ENCODE results near the gene ARID5B. TPM values are rescaled to one million over a fixed set of nuclear protein-coding genes. Genes with fewer than 3 reads are reported as not detected.

ARID5B gene
- total RNA-seq, 2 experiments from 2014 or later: 86.3 to 87.1 TPM

DNA sequence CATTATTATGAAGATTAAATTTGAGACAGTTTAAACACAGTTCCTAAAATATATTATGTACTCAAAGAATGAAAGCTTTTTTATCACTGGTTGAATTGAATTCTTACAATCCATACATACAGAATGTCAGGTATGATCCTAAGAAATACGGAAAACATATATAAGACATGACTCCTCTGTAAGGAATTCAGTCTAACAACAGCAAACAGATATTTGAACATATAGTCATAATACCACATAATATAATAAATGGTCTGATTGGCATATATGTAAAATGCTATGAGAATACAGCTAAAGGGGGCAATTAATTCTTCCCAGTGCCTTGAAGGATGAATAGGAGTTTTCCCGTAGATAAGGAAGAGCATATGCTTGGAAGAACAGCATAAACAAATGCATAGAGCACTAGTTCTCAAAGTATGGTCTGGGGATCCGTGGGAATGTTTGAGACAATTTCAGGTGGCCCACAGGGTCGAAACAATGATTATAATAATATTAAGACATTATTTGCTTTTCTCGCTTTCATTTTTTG lies 10.6 kb upstream of the ARID5B start:
- intact Hi-C loops (cut with micrococcal nuclease): no loop called here
- H3K4me1 Mint-ChIP-seq (ENCODE audit: low read depth): peaks cover 19% of the 10 kb centered on the region
- peaks cover 3% of the 10 kb centered on the region for H3K27me3 Mint-ChIP-seq (ENCODE audit: low read depth)
- no peak overlapping the region for H3K27ac Mint-ChIP-seq
- H3K9me3 Mint-ChIP-seq: no peaks in the 10 kb centered on the region
- no peak overlapping the region for H3K4me3 Mint-ChIP-seq
- CTCF ChIA-PET: no interaction called here
- DNase-seq: no peak
- no peaks in the 10 kb centered on the region for H3K36me3 Mint-ChIP-seq (ENCODE audit: low read depth)

DNA sequence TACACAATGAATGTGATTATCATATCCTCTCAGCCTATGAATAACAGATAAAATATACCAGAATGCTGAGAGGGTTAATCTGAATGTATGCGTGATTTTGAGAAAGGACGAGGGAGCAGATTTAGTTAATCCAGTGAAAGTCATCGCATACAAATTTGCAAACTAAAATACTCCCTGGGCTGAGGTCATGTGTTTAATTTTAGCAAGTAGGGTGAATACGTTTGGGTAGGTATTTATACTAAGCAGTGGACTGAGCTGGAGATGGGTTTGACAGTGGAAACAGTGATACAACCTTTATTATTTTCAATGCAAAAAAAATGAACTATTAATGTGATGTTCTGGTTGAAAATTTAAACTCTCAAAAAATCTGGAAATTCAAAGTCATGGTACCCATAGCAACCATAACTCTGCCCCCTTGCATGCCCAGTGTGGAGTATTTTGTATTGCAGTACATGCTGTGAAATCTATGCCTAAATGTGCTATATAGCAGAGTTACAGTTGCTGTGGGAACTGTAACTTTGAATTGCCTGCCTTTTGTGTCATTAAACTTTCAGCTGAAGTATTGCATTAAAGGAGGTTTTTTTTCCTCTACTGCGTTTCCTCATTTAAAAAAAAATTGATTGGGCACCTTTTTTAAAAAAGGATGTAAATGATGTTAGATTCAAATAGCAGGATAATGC lies 9.5 kb upstream of the ARID5B start:
- H3K36me3 Mint-ChIP-seq (ENCODE audit: low read depth): no peaks in the 10 kb centered on the region
- no peaks in the 10 kb centered on the region for H3K9me3 Mint-ChIP-seq
- CTCF ChIA-PET: interaction anchor here (0.8 kb wide), 1 partner anchor 53 kb away, joined by 3 read pairs; no protein-coding TSS in a partner anchor
- H3K4me3 Mint-ChIP-seq: no peak overlapping the region
- H3K27ac Mint-ChIP-seq: no peak overlapping the region
- intact Hi-C loops (cut with micrococcal nuclease): loop anchor here (1.0 kb wide), 1 partner anchor 9 kb away; no protein-coding TSS in a partner anchor
- no peak for DNase-seq
- peaks cover 3% of the 10 kb centered on the region for H3K27me3 Mint-ChIP-seq (ENCODE audit: low read depth)
- peaks cover 24% of the 10 kb centered on the region for H3K4me1 Mint-ChIP-seq (ENCODE audit: low read depth)

DNA sequence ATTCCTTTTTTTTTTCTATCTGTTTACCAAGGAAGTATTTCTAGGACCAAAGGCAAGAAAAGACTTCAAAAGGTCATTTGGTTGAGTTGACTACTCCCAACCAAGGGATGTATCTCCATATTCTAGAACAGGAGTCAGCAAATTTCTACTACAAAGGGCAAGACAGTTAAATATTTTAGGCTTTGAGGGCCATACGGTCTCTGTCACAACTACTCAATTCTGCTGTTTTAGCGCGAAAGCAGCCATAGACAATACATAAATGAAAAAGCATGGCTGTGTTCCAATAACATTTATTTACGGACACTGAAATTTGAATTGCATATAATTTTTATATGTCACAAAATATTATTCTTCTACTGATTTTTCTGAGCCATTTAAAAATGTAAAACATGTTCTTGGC lies 8.5 kb upstream of the ARID5B start:
- no peak overlapping the region for H3K4me3 Mint-ChIP-seq
- CTCF ChIA-PET: no interaction called here
- no peaks in the 10 kb centered on the region for H3K36me3 Mint-ChIP-seq (ENCODE audit: low read depth)
- H3K4me1 Mint-ChIP-seq (ENCODE audit: low read depth): peaks cover 33% of the 10 kb centered on the region
- no peak overlapping the region for H3K27ac Mint-ChIP-seq
- intact Hi-C loops (cut with micrococcal nuclease): loop anchor here (1.0 kb wide), 1 partner anchor 10 kb away; no protein-coding TSS in a partner anchor
- peaks cover 3% of the 10 kb centered on the region for H3K27me3 Mint-ChIP-seq (ENCODE audit: low read depth)
- H3K9me3 Mint-ChIP-seq: no peaks in the 10 kb centered on the region
- no peak for DNase-seq

DNA sequence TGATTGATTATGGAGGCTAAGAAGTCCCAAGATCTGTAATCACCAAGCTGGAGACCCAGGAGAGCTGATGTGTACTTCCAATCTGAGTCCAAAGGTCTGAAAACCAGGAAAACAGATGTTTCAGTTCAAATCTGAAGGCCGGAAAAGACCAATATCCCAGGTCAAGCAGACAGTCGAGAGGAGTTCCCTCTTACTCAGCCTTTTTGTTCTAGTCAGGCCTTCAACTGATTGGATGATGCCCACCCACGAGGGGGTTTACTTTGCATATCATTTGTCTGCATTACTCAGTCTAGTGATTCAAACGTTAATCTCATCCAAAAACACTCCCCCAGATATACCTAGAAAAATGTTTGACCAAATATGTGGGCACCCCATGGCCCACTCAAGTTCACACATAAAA lies 7.4 kb upstream of the ARID5B start:
- Mint-ChIP-seq H3K4me3 (no peak overlapping the region), H3K27ac (peak overlapping the region; percentile 26), H3K36me3 (ENCODE audit: low read depth) (no peaks in the 10 kb centered on the region), H3K9me3 (no peaks in the 10 kb centered on the region), H3K4me1 (ENCODE audit: low read depth) (peaks cover 35% of the 10 kb centered on the region), H3K27me3 (ENCODE audit: low read depth) (peaks cover 3% of the 10 kb centered on the region)
- CTCF ChIA-PET: no interaction called here
- no peak for DNase-seq
- intact Hi-C loops (cut with micrococcal nuclease): no loop called here

DNA sequence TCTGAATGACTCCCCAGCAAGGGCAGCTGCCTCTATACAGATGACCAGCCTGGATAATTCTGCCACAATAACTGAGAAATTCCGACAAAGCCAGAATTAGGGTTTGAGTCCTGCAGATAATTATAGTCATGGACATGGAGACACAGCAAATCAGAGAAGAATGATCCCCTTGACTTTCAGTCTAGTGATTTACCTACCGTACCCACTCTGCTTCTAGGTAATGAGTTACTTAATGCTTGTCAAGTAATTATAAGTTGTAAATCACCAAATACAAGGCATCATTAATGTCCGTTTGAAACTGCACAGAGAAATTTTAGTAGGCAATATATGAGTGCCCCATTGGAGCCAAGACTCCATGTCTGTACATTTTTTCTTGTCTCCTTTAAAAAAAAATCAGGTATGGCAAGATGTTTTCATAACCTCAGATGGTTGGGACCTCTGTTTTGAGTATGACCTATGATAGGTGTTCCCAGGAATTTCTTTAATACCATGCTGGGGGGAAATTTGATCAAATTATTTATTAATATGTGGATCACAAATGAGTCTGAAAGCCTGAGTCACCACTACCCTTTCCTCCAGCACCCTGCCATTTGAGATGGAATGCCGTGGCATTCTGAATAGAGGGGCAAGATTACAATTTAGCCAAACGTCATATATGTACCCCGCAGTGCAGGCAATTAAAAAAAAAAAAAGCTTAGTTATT lies 5.5 kb upstream of the ARID5B start:
- Mint-ChIP-seq H3K27ac (no peak overlapping the region), H3K9me3 (no peaks in the 10 kb centered on the region), H3K4me1 (ENCODE audit: low read depth) (peaks cover 40% of the 10 kb centered on the region), H3K27me3 (ENCODE audit: low read depth) (no peaks in the 10 kb centered on the region), H3K36me3 (ENCODE audit: low read depth) (no peaks in the 10 kb centered on the region), H3K4me3 (no peak overlapping the region)
- intact Hi-C loops (cut with micrococcal nuclease): no loop called here
- CTCF ChIA-PET: interaction anchor here (0.6 to 4.0 kb wide), 26 partner anchors 9 to 368 kb away, joined by 3 to 11 read pairs (median 4); no protein-coding TSS in a partner anchor
- no peak for DNase-seq

DNA sequence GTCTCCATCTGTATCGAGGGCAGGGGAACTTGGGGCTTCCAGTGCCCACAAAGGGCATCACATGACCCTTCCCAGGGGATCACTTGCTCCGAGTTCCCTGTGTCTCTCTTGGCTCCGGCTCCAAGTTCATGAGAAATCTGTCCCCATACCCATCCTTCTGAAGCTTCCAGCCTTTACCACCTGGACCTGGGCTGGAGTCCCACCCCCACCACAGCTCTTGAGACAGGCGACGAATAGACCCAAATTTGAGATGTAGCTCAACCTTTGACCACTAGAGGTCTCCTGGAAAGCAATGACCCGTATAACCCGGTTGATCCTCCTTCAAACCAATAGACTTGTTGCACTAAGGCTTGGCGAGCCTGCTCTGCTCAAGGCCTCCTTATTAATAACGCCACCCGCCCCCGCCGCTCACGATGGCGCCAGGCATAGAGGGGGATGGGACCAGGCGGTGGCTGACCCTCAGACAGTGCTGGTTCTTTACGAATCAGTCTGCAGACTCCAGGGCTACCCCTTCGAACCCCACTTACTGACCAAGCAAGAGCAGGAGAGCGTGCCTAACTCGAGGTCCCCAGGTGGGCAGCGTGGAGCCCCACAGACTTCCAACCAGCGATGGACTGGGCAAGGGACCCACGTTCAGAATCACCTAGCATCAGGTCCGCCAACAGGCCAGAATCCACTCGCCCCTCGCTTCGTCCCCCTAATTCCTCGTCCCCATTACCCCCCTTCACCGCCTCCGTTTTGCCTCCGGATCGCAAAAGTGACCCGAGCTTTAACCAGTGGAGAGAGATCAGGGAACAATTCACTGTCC lies 4.4 kb upstream of the ARID5B start:
- Mint-ChIP-seq H3K36me3 (ENCODE audit: low read depth) (peaks cover 5% of the 10 kb centered on the region), H3K27me3 (ENCODE audit: low read depth) (no peaks in the 10 kb centered on the region), H3K27ac (peak overlapping the region; percentile 90), H3K4me1 (ENCODE audit: low read depth) (peaks cover 40% of the 10 kb centered on the region), H3K9me3 (no peaks in the 10 kb centered on the region), H3K4me3 (peak overlapping the region; percentile 77)
- intact Hi-C loops (cut with micrococcal nuclease): loop anchor here (1.0 kb wide), 5 partner anchors 15 to 348 kb away; no protein-coding TSS in a partner anchor
- CTCF ChIA-PET: interaction anchor here (0.6 to 4.0 kb wide), 37 partner anchors 8 to 367 kb away, joined by 3 to 11 read pairs (median 4); no protein-coding TSS in a partner anchor
- DNase-seq: peak; percentile 78

DNA sequence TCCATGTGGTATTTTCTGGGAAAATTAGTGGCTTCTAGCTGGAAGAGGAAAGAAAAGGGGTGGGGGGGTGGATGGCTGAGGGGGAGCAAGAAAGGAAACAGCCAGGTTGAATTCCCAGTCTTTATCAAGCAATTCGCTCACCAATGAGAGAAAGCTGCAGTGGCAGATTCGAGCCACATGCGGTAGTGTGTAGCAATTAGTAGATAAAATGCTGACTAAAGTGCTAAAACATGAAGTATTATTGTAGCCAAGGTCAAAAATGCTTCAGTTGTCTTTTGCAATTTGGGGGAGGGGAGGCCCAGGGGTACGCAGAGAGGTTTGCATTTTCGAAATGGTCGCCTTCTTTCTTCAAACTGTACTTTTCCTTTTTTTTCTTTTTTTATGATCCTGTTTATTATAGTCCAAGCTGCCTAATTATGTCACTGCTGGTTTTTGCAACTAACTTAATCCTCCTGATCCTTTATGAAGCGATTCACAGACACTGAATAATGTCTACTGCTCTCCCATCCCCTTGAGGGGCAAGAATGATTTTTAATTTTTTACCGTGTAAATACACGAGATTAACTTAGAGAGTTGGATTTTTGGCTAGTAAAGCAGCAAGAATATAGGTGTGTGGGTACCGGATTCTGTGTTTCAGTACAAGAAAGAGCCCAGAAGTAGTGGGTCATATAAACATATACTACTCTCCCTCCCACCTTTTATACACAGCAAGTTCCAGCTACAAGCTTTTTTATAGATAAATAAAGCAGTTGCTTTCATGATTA lies 3.6 kb upstream of the ARID5B start:
- Mint-ChIP-seq H3K4me1 (ENCODE audit: low read depth) (peaks cover 40% of the 10 kb centered on the region), H3K27ac (peak overlapping the region; percentile 90), H3K36me3 (ENCODE audit: low read depth) (peaks cover 13% of the 10 kb centered on the region), H3K27me3 (ENCODE audit: low read depth) (no peaks in the 10 kb centered on the region), H3K4me3 (peak overlapping the region; percentile 77), H3K9me3 (no peaks in the 10 kb centered on the region)
- peak; percentile 58 for DNase-seq
- CTCF ChIA-PET: interaction anchor here (0.6 to 4.0 kb wide), 15 partner anchors 11 to 347 kb away, joined by 3 to 11 read pairs (median 6); no protein-coding TSS in a partner anchor
- intact Hi-C loops (cut with micrococcal nuclease): loop anchor here (1.0 kb wide), 5 partner anchors 16 to 347 kb away; no protein-coding TSS in a partner anchor

DNA sequence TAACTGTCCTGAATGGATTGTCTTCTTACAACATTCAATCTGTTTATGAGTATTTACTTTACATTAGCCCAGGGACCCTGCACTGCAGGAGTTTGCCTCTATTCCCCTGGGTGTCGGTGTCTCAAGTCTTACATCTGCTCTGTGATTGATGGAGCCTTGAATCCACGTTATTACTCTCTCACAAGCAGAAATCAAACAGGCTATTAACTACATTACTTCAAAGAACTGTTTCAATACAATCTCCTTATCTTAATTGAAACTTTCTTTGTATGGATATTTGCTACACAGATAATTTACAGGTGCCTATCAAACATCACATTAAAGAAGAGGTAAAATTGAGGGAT lies 3.1 kb upstream of the ARID5B start:
- H3K4me1 Mint-ChIP-seq (ENCODE audit: low read depth): peaks cover 40% of the 10 kb centered on the region
- no peaks in the 10 kb centered on the region for H3K9me3 Mint-ChIP-seq
- no peaks in the 10 kb centered on the region for H3K27me3 Mint-ChIP-seq (ENCODE audit: low read depth)
- H3K4me3 Mint-ChIP-seq: peak overlapping the region; percentile 77
- H3K27ac Mint-ChIP-seq: peak overlapping the region; percentile 90
- intact Hi-C loops (cut with micrococcal nuclease): no loop called here
- peaks cover 16% of the 10 kb centered on the region for H3K36me3 Mint-ChIP-seq (ENCODE audit: low read depth)
- no peak for DNase-seq
- CTCF ChIA-PET: interaction anchor here (1.1 to 4.0 kb wide), 8 partner anchors 12 to 347 kb away, joined by 3 to 11 read pairs (median 6); no protein-coding TSS in a partner anchor

DNA sequence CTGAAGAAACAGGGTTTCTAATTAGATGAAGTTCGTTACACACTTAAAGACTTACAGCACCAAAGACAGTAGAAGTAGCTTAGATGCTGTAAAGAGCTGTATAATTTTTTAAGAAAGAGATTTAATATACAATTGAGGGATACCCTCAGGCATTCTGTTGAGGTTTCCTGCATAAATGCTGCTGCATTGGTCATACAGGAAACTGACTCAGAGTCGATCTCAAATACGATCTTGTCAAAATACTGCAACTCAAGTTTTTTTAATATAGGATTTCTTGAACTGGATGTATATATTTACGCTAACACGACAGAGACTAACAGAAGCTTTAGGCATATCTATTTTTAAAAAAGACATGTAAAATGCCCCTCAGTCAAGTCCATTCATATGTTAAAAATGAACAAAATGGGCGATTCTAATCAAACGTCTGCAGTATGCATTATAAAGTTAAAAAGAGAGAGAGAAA lies 2.4 kb upstream of the ARID5B start:
- H3K27ac Mint-ChIP-seq: peak overlapping the region; percentile 100
- DNase-seq: peak; percentile 17
- no peaks in the 10 kb centered on the region for H3K9me3 Mint-ChIP-seq
- H3K4me3 Mint-ChIP-seq: peak overlapping the region; percentile 99
- H3K4me1 Mint-ChIP-seq (ENCODE audit: low read depth): peaks cover 36% of the 10 kb centered on the region
- CTCF ChIA-PET: interaction anchor here (0.6 to 4.0 kb wide), 11 partner anchors 13 to 346 kb away, joined by 3 to 11 read pairs (median 5); no protein-coding TSS in a partner anchor
- H3K36me3 Mint-ChIP-seq (ENCODE audit: low read depth): peaks cover 22% of the 10 kb centered on the region
- H3K27me3 Mint-ChIP-seq (ENCODE audit: low read depth): no peaks in the 10 kb centered on the region
- intact Hi-C loops (cut with micrococcal nuclease): no loop called here

DNA sequence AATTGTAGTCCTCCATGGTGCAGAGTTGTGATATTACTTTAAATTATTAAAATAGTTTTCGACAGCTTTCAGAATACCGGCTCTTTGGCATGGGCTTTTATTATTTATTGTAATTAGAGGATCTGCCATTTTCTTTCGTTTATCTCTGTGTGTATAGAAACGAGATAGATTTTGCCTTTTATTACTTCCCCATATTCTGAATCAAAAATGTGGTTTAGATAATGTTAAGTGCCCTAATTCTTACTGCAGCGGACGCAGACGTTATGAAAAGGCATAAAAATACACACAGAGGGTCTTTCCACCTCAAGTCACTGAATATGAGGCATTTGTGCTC lies 1.9 kb upstream of the ARID5B start:
- CTCF ChIA-PET: interaction anchor here (0.6 to 4.0 kb wide), 12 partner anchors 14 to 935 kb away, joined by 3 to 11 read pairs (median 5); no protein-coding TSS in a partner anchor
- peak overlapping the region; percentile 100 for H3K27ac Mint-ChIP-seq
- intact Hi-C loops (cut with micrococcal nuclease): no loop called here

More for the DNA sequence above, 1.9 kb upstream of the ARID5B start:
- Mint-ChIP-seq H3K36me3 (ENCODE audit: low read depth) (peaks cover 27% of the 10 kb centered on the region), H3K4me1 (ENCODE audit: low read depth) (peaks cover 34% of the 10 kb centered on the region), H3K27me3 (ENCODE audit: low read depth) (no peaks in the 10 kb centered on the region), H3K4me3 (peak overlapping the region; percentile 99), H3K9me3 (no peaks in the 10 kb centered on the region)
- no peak for DNase-seq

All from activated naive CD4-positive, alpha-beta T cell treated with anti-CD3 and anti-CD28 coated beads for 36 hours (primary cell).